Esophagus muscularis mucosa (tissue), 4 donors: ENCODE results near the gene HOPX. TPM values are rescaled to one million over a fixed set of nuclear protein-coding genes. Genes with fewer than 3 reads are reported as not detected.
A peak's percentile ranks its signal among the peaks of the same experiment; 100 is the strongest.
"Not testable (repeated sequence)": the region's sequence is repeated elsewhere in the genome, so short reads cannot be mapped to it uniquely, and the experiment has no call there.

Experiments used
- DNase-seq: peaks from one replicate; pipeline ENCODE4 v3.0.0-alpha.2; 2017; ENCODE audit errors: extremely low spot score
- H3K27ac ChIP-seq, 4 donors: fragments of 200-600 bp; sonication (generic); replicated peaks in 1 of 4; 1 replicate in 3 of 4; 2 replicates in 1 of 4; pipeline ENCODE4 v1.5.1; 2016 to 2019; ENCODE audit warnings: mild to moderate bottlenecking in 1 of 4
- H3K27me3 ChIP-seq, 4 donors: fragments of 200-600 bp; sonication (generic); one replicate each; pipeline versions ENCODE4 v1.5.1 to v1.6.0; 2016 to 2019
- H3K36me3 ChIP-seq, 4 donors: fragments of 200-600 bp; sonication (generic); one replicate each; pipeline ENCODE4 v1.5.1; 2016 to 2019
- H3K4me1 ChIP-seq, 4 donors: fragments of 200-600 bp; sonication (generic); one replicate each; pipeline ENCODE4 v1.5.1; 2016 to 2019
- H3K4me3 ChIP-seq, 4 donors: fragments of 200-600 bp; sonication (generic); 1 replicate in 2 of 4; 2 replicates in 2 of 4; pipeline ENCODE4 v1.5.1; 2016 to 2019; ENCODE audit warnings: mild to moderate bottlenecking in 4 of 4, moderate library complexity in 1 of 4
- H3K9me3 ChIP-seq, 4 donors: fragments of 200-600 bp; sonication (generic); 1 replicate in 3 of 4; 2 replicates in 1 of 4; pipeline ENCODE4 v1.5.1; 2016 to 2019
- CTCF ChIP-seq, 3 experiments: fragments of 200-600 bp in 2 of 3; fragments of 450-650 bp in 1 of 3; sonication (generic) in 2 of 3; IDR thresholded peaks; one replicate each; pipeline ENCODE4 v1.5.1; 2017 to 2019; ENCODE audit warnings: antibody characterized with exemption in 3 of 3, mild to moderate bottlenecking in 2 of 3, moderate library complexity in 1 of 3
- EP300 ChIP-seq: sonication (generic); formaldehyde crosslinking; IDR thresholded peaks from one replicate; pipeline ENCODE4 v1.6.1; 2017; ENCODE audit warnings: antibody characterized with exemption
- POLR2A ChIP-seq: fragments of 450-650 bp; IDR thresholded peaks from one replicate; pipeline ENCODE4 v1.6.1; 2017; ENCODE audit warnings: antibody characterized with exemption, moderate library complexity, mild to moderate bottlenecking, low read depth
- POLR2AphosphoS5 ChIP-seq, 2 donors: sonication (generic); formaldehyde crosslinking; IDR thresholded peaks; one replicate each; pipeline ENCODE4 v1.6.1; 2017; ENCODE audit warnings: antibody characterized with exemption in 2 of 2
- WGBS: methylation state at CpG from one replicate; pipeline ENCODE4 v1.1.5; 2018; 5-methylcytosine and 5-hydroxymethylcytosine counted together
- intact Hi-C: fragments of 100-400 bp; cut with DNase I; formaldehyde crosslinking; loops from one replicate; pipeline ENCODE4 v1.15.1; 2023
- total RNA-seq, 4 donors: library from RNA; depleted of rRNA; stranded (reverse); fragments of >200 nt; gene quantifications; one replicate each; pipeline versions ENCODE4 v1.1.0 to v1.2.1, GENCODE V29; 2016

Gene HOPX
- total RNA-seq, 4 donors from 2014 or later: 5.1 to 11.9 (median 7.5) TPM

DNA sequence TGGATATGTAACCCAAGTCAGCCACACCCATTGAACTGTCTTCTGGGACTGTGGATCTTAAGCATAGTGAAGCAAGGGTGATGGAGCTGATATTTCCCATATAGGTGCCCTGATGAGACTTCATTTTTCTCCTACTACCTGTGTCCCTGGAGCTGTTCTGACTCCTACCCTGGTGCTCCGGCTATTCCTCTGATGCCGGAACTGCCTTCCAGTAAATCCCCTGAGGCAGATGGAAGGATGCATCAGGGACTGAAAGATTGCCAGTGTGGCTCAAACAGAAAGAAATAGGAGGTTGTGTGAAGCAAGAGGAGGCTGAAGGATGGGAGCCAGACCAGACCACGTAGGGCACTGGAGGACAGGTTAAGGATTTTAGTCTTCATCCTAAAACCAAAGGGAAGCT lies 74.7 kb downstream of the HOPX start:
- no peaks in the 10 kb centered on the region for H3K9me3 ChIP-seq
- no peaks in the 10 kb centered on the region for H3K4me1 ChIP-seq
- WGBS: 77% methylated on average over 3 of the region's 3 CpGs
- no peak for TF ChIP-seq POLR2AphosphoS5 (IDR thresholded peaks at IDR 0.05)
- TF ChIP-seq EP300: no peak
- TF ChIP-seq CTCF (IDR thresholded peaks at IDR 0.05): no peak
- TF ChIP-seq POLR2A: no peak
- H3K27ac ChIP-seq: no peak overlapping the region
- no peaks in the 10 kb centered on the region for H3K27me3 ChIP-seq
- peak; percentile 84 for DNase-seq
- no peaks in the 10 kb centered on the region for H3K36me3 ChIP-seq
- no peak overlapping the region for H3K4me3 ChIP-seq
- intact Hi-C loops: no loop called here

DNA sequence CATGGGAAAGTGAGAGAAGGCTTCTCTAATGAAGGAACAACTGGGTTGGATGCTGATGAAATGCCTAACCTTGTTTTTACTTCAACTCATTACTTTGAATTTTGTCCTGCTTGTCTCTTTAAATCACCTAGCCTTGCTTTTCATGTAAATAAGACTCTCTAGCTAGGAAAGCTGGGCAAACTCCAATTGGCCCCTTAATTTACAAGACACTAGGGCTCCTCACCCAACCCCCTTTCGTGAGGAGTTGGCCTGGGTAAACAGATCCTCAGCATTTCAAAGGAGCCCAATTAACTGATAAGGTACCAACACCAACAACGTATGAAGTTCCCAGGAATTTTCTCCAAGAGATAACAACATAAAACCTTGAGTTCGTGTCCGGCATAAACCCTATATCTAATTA lies 75.6 kb downstream of the HOPX start:
- H3K27ac ChIP-seq, H3K9me3 ChIP-seq, intact Hi-C loops, H3K4me3 ChIP-seq, H3K27me3 ChIP-seq, H3K36me3 ChIP-seq, H3K4me1 ChIP-seq, DNase-seq: not testable (repeated sequence)
- WGBS: 76% methylated on average over 4 of the region's 4 CpGs

- TF ChIP-seq EP300: no peak
- TF ChIP-seq CTCF (IDR thresholded peaks at IDR 0.05): no peak
- TF ChIP-seq POLR2AphosphoS5 (IDR thresholded peaks at IDR 0.05): no peak
- TF ChIP-seq POLR2A: no peak
- Histone ChIP-seq H3K4me3 (no peak overlapping the region), H3K9me3 (no peaks in the 10 kb centered on the region), H3K27me3 (no peaks in the 10 kb centered on the region), H3K4me1 (no peaks in the 10 kb centered on the region), H3K27ac (no peak overlapping the region), H3K36me3 (no peaks in the 10 kb centered on the region)
- WGBS: 67% methylated on average over 3 of the region's 3 CpGs
- DNase-seq: no peak
- intact Hi-C loops: no loop called here
Measured at GRCh38 chr4:56603297-56603696, 77.8 kb downstream of the HOPX start.

Other genes with a start within 250 kb of the HOPX start
- gene PPAT, start 245.7 kb downstream of the HOPX start, total RNA-seq: 1 to 10 TPM; 1.7 to 5.1 (median 3.0) TPM
- gene PAICS, start 245.0 kb downstream of the HOPX start, total RNA-seq: 10 to 100 TPM; 13.3 to 19.5 (median 17.9) TPM
- 10 to 100 TPM; 37.0 to 51.9 (median 45.8) TPM for gene SRP72, start 213.7 kb downstream of the HOPX start, total RNA-seq
- gene ARL9, start 175.5 kb downstream of the HOPX start, total RNA-seq: under 1 TPM in 1 of 4 donors, not detected in 3; 0.50 TPM
- gene SPINK2, start 140.4 kb upstream of the HOPX start, total RNA-seq: not detected
- 10 to 100 TPM; 24.0 to 37.6 (median 30.1) TPM for gene REST, start 226.6 kb upstream of the HOPX start, total RNA-seq